Limb (tissue), 2 donors: Measurements from ENCODE around the gene BRSK2.

Experiments
- DNase-seq, 2 donors: peaks; one replicate each; pipeline ENCODE4 v3.0.0-alpha.2; 2016; ENCODE audit errors: extremely low spot score in 2 of 2

The BRSK2 gene

GRCh38 chr11:1467270-1467669 is 77.5 kb downstream of the BRSK2 start:
- DNase-seq, result no peak

- no peak for DNase-seq
These were observed 78.3 kb downstream of the BRSK2 start for GRCh38 chr11:1468002-1468401.

GRCh38 chr11:1468473-1469066 is 78.8 kb downstream of the BRSK2 start:
- no peak for DNase-seq

- no peak for DNase-seq
These were observed 79.7 kb downstream of the BRSK2 start for GRCh38 chr11:1469287-1469910.

- DNase-seq, result no peak
These were observed 80.4 kb downstream of the BRSK2 start for GRCh38 chr11:1469911-1470680.

- DNase-seq, result no peak
These were observed 81.2 kb downstream of the BRSK2 start for GRCh38 chr11:1470681-1471611.

GRCh38 chr11:1471736-1472135 is 82.0 kb downstream of the BRSK2 start:
- no peak for DNase-seq

GRCh38 chr11:1472180-1473005 is 82.7 kb downstream of the BRSK2 start:
- DNase-seq, result no peak

GRCh38 chr11:1473011-1473628 is 83.4 kb downstream of the BRSK2 start:
- no peak for DNase-seq

- DNase-seq, result no peak
These were observed 84.1 kb downstream of the BRSK2 start for GRCh38 chr11:1473786-1474185.

GRCh38 chr11:1475841-1476240 is 86.1 kb downstream of the BRSK2 start:
- DNase-seq, result peak in 1 of 2 donors; percentile 9

- DNase-seq, result peak in 1 of 2 donors; percentile 9
These were observed 87.4 kb downstream of the BRSK2 start for GRCh38 chr11:1476940-1477736.

GRCh38 chr11:1478011-1478410 is 88.3 kb downstream of the BRSK2 start:
- DNase-seq, result peak in 1 of 2 donors; percentile 12

- no peak for DNase-seq
These were observed 88.8 kb downstream of the BRSK2 start for GRCh38 chr11:1478544-1478943.

GRCh38 chr11:1479006-1479677 is 89.4 kb downstream of the BRSK2 start:
- peak in 1 of 2 donors; percentile 17 for DNase-seq

GRCh38 chr11:1479678-1480118 is 90.0 kb downstream of the BRSK2 start:
- peak in 1 of 2 donors; percentile 11 for DNase-seq

- DNase-seq, result peak in 1 of 2 donors; percentile 9
These were observed 90.4 kb downstream of the BRSK2 start for GRCh38 chr11:1480191-1480554.

- DNase-seq, result peak in 1 of 2 donors; percentile 22
These were observed 91.1 kb downstream of the BRSK2 start for GRCh38 chr11:1480555-1481482.
